ENCODE measurements around the gene TPRN. TPM values are rescaled to one million over a fixed set of nuclear protein-coding genes. Genes with fewer than 3 reads are reported as not detected.

The TPRN gene
- polyA plus RNA-seq, 1 of the 3 experiments (the other 2 are of a cell fraction): 5.2 TPM

DNA sequence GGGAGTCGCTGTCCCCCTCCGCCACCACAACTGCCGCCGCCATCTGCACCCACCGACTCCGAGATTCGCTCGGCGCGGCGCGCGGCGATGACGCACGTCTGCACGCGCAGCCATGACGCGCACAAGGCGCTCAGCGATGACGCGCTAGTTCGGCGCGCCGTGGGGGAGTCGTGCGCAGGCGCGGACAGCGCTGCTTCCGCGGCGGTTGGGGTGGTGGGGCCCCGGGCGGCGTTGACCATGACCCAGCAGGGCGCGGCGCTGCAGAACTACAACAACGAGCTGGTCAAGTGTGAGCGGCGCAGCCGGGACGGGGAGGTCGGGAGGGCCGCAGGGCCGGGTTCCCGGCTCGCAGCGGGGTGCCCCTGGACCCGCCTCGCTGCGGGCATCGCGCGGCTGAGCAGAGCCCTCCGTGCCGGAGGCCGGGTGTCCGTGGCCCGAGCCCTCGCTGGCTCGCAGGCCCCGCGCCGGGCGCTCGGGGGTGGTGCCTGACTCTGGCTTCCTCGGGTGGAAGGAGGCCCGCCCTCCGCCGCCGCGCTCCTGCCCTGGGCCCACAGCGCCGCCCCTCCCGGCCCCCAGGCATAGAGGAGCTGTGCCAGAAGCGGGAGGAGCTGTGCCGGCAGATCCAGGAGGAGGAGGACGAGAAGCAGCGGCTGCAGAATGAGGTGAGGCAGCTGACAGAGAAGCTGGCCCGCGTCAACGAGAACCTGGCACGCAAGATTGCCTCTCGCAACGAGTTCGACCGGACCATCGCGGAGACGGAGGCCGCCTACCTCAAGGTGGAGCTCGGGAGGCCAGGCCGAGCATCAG is 11.8 kb downstream of the TPRN start, which contains the start of the genes ANAPC2 and SSNA1:
Gene ANAPC2 (minus strand): TSS at position 71 of the 807 bp plus-strand sequence. CDS start 28 bp downstream, at position 43.
Gene SSNA1 (plus strand): TSS at position 187 of the 807 bp plus-strand sequence. CDS start 51 bp downstream, at position 238.
- WGBS (ENCODE audit: low lambda C conversion rate): under 1% methylated on average over 39 of the region's 98 CpGs
- H3K36me3 ChIP-seq (replicated peaks in 1 of 2; ENCODE audit: control insufficient read depth in 1 of 2, insufficient read depth in 2 of 2, low read length in 1 of 2): peaks cover 3 to 41% of the 10 kb centered on the region in 2 experiments
- TF ChIP-seq, protein P1, sequence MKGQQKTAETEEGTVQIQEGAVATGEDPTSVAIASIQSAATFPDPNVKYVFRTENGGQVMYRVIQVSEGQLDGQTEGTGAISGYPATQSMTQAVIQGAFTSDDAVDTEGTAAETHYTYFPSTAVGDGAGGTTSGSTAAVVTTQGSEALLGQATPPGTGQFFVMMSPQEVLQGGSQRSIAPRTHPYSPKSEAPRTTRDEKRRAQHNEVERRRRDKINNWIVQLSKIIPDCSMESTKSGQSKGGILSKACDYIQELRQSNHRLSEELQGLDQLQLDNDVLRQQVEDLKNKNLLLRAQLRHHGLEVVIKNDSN (IDR thresholded peaks at IDR 0.05; ENCODE audit: borderline replicate concordance, low read depth): no peak
- peak; percentile 86 for TF ChIP-seq CHD2 (IDR thresholded peaks at IDR 0.05; ENCODE audit: low read length, partially characterized antibody)
- TF ChIP-seq, protein P2, sequence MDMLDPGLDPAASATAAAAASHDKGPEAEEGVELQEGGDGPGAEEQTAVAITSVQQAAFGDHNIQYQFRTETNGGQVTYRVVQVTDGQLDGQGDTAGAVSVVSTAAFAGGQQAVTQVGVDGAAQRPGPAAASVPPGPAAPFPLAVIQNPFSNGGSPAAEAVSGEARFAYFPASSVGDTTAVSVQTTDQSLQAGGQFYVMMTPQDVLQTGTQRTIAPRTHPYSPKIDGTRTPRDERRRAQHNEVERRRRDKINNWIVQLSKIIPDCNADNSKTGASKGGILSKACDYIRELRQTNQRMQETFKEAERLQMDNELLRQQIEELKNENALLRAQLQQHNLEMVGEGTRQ (IDR thresholded peaks at IDR 0.05; ENCODE audit: borderline replicate concordance, low read depth, low read length): no peak
- TF ChIP-seq NFIC (IDR thresholded peaks at IDR 0.05; ENCODE audit: borderline replicate concordance): peak; percentile 33; the same call in 1 of the 2 replicates
- no peak for TF ChIP-seq JUND (IDR thresholded peaks at IDR 0.05)
- peak; percentile 81 for TF ChIP-seq TAF1 (IDR thresholded peaks at IDR 0.05; ENCODE audit: borderline replicate concordance, low read depth, low read length)
- TF ChIP-seq, protein P3, sequence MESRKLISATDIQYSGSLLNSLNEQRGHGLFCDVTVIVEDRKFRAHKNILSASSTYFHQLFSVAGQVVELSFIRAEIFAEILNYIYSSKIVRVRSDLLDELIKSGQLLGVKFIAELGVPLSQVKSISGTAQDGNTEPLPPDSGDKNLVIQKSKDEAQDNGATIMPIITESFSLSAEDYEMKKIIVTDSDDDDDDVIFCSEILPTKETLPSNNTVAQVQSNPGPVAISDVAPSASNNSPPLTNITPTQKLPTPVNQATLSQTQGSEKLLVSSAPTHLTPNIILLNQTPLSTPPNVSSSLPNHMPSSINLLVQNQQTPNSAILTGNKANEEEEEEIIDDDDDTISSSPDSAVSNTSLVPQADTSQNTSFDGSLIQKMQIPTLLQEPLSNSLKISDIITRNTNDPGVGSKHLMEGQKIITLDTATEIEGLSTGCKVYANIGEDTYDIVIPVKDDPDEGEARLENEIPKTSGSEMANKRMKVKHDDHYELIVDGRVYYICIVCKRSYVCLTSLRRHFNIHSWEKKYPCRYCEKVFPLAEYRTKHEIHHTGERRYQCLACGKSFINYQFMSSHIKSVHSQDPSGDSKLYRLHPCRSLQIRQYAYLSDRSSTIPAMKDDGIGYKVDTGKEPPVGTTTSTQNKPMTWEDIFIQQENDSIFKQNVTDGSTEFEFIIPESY (IDR thresholded peaks at IDR 0.05; ENCODE audit: borderline replicate concordance, low read depth): no peak
- no peak for TF ChIP-seq EZH2phosphoT487 (IDR thresholded peaks at IDR 0.05; ENCODE audit: borderline replicate concordance, low read depth)
- peak; percentile 79 for TF ChIP-seq MXI1 (IDR thresholded peaks at IDR 0.05; ENCODE audit: low read depth, low read length)
- no peak for TF ChIP-seq MEF2A (IDR thresholded peaks at IDR 0.05; ENCODE audit: borderline replicate concordance, low read depth)
- TF ChIP-seq EP300 (IDR thresholded peaks at IDR 0.05; ENCODE audit: borderline replicate concordance in 1 of 2, low read depth in 1 of 2, low read length in 1 of 2): no peak; a peak in 1 of 4 replicates
- TF ChIP-seq ELF1 (IDR thresholded peaks at IDR 0.05): peak; percentile 85
- TF ChIP-seq SMC3 (IDR thresholded peaks at IDR 0.05; ENCODE audit: low read depth, low read length): peak; percentile 35
- TF ChIP-seq RCOR1 (IDR thresholded peaks at IDR 0.05; ENCODE audit: low read length): 0 out of 2 replicates have a peak, but pooled peaks have one; percentile 9
- peak; percentile 53 for TF ChIP-seq RAD21 (IDR thresholded peaks at IDR 0.05; ENCODE audit: low read length)
- no peak for TF ChIP-seq RXRA (IDR thresholded peaks at IDR 0.05; ENCODE audit: borderline replicate concordance, low read depth)
- TF ChIP-seq GABPA (IDR thresholded peaks at IDR 0.05; ENCODE audit: low read depth): peak; percentile 54
- 0 out of 2 replicates have a peak, but pooled peaks have one; percentile 25 for TF ChIP-seq GATA2 (CRISPR knock-in tag; IDR thresholded peaks at IDR 0.05)
- TF ChIP-seq, protein P4, sequence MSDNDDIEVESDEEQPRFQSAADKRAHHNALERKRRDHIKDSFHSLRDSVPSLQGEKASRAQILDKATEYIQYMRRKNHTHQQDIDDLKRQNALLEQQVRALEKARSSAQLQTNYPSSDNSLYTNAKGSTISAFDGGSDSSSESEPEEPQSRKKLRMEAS (IDR thresholded peaks at IDR 0.05; ENCODE audit: low read depth): peak; percentile 52; the same call in 1 of the 2 replicates
- no peak for TF ChIP-seq TEAD4 (IDR thresholded peaks at IDR 0.05; ENCODE audit: borderline replicate concordance, insufficient read depth)
- TF ChIP-seq YY1 (IDR thresholded peaks at IDR 0.05; ENCODE audit: low read depth): peak; percentile 83
- peak; percentile 95; the same call in 1 of the 2 replicates for TF ChIP-seq SIN3A (IDR thresholded peaks at IDR 0.05; ENCODE audit: borderline replicate concordance, low read depth, low read length)
- TF ChIP-seq NRF1 (IDR thresholded peaks at IDR 0.05; ENCODE audit: low read depth, low read length): peak; percentile 87
- TF ChIP-seq, protein P5, sequence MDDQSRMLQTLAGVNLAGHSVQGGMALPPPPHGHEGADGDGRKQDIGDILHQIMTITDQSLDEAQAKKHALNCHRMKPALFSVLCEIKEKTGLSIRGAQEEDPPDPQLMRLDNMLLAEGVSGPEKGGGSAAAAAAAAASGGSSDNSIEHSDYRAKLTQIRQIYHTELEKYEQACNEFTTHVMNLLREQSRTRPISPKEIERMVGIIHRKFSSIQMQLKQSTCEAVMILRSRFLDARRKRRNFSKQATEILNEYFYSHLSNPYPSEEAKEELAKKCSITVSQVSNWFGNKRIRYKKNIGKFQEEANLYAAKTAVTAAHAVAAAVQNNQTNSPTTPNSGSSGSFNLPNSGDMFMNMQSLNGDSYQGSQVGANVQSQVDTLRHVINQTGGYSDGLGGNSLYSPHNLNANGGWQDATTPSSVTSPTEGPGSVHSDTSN (IDR thresholded peaks at IDR 0.05): no peak; the same call in 1 of the 2 replicates
- TF ChIP-seq FOXM1 (IDR thresholded peaks at IDR 0.05; ENCODE audit: low read depth): no peak
- TF ChIP-seq, protein P6, sequence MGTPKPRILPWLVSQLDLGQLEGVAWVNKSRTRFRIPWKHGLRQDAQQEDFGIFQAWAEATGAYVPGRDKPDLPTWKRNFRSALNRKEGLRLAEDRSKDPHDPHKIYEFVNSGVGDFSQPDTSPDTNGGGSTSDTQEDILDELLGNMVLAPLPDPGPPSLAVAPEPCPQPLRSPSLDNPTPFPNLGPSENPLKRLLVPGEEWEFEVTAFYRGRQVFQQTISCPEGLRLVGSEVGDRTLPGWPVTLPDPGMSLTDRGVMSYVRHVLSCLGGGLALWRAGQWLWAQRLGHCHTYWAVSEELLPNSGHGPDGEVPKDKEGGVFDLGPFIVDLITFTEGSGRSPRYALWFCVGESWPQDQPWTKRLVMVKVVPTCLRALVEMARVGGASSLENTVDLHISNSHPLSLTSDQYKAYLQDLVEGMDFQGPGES (IDR thresholded peaks at IDR 0.05; ENCODE audit: low read depth, low read length): no peak
- TF ChIP-seq TCF12 (IDR thresholded peaks at IDR 0.05): no peak

More for the DNA sequence above, 11.8 kb downstream of the TPRN start, which contains the start of the genes ANAPC2 and SSNA1:
- peaks cover 31% of the 10 kb centered on the region for H4K20me1 ChIP-seq (ENCODE audit: insufficient read depth)
- H3K4me1 ChIP-seq (ENCODE audit: control insufficient read depth in 1 of 2, insufficient read depth in 2 of 2, low read depth in 1 of 2, low read length in 1 of 2): peaks cover 12 to 33% of the 10 kb centered on the region in 2 experiments; a peak in 3 of 4 replicates
- H3K9ac ChIP-seq: peak within 1 kb of the TSS; percentile 85
- no peaks in the 10 kb centered on the region for H3K9me3 ChIP-seq
- 0 out of 2 replicates have a peak within 1 kb of the TSS, but pooled peaks have one; percentile 65 for H2AFZ ChIP-seq (ENCODE audit: low read depth)
- ChIA-PET POLR2A (interaction anchor here (0.6 to 2.7 kb wide), 12 partner anchors 8 to 62 kb away, joined by 3 to 20 read pairs (median 6); partner anchors contain the start of genes GRIN1, LRRC26, NDOR1 and RNF208), CTCF (interaction anchor here (0.6 to 3.5 kb wide), 22 partner anchors 9 to 517 kb away, joined by 3 to 24 read pairs (median 4); partner anchors contain the start of genes CYSRT1, LRRC26, NDOR1 and RNF224)
- no peaks in the 10 kb centered on the region for H3K9me2 ChIP-seq
- peak within 1 kb of the TSS; percentile 99 for H3K4me2 ChIP-seq
- H3K4me3 ChIP-seq (ENCODE audit: low read depth in 2 of 2, low read length in 1 of 2): peak within 1 kb of the TSS; percentile 71 to 84
- H3K79me2 ChIP-seq (ENCODE audit: insufficient read depth): peaks cover 61% of the 10 kb centered on the region
- peak within 1 kb of the TSS; percentile 91 to 95 for H3K27ac ChIP-seq (ENCODE audit: low read depth in 2 of 2, low read length in 1 of 2)
- H3F3A ChIP-seq (replicated peaks; ENCODE audit: insufficient read depth): peaks cover 16% of the 10 kb centered on the region
- no peaks in the 10 kb centered on the region for H3K27me3 ChIP-seq (ENCODE audit: insufficient read depth)
- DNase-seq: peak; percentile 99
